NK-92 (cell line): ENCODE results near the gene GGACT.

Experiments used
- DNase-seq: peaks from one replicate; lab custom pipeline; 2025; ENCODE audit not compliant: unreplicated experiment; lab: John Stamatoyannopoulos, UW

The GGACT gene

DNA sequence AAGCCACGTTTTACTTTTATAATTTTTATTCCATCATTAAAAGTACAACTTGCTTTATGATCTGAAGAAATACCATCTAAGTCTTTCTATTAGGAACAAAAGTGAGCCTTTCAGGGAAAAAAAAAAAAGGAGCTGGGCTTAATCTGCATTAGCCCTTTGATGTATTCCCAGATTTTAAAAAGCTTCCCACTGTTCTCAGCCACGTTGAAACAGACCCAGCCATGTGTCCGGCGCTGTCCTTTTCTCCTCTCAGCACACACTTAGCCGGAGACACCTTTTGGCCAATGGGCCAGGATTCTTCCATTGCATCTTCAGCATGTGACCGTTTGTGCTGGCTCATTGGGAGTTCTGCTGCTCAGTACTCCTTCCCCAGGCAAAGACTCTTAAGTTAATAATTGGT is 105.5 kb downstream of the GGACT start:
- DNase-seq, result no peak

DNA sequence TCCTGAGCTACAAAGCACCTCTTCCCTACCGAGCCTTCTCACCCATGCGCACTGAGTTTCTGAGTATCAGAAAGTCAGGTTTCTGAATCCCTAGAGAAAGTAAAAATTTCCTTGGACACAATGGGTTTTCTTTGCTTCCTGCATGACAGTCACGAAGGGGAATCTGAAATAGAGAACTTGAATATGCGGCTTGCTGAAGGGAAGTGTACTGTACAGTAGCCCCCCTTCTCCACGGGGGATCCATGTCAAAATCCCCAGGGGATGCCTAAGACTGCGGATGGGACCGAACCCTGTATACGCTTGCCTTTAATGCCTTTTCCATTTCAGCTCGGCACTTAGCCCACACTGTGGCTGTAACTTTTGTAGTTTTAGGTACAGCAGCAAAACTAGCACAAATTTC is 107.9 kb downstream of the GGACT start:
- DNase-seq, result no peak
